Activated B cell treated with CpG ODN at 0.5 μM for 24 hours (primary cell): Measurements from ENCODE around the gene SLC25A51. TPM values are rescaled to one million over a fixed set of nuclear protein-coding genes. Genes with fewer than 3 reads are reported as not detected.

ENCODE experiments used
- ATAC-seq: fragments of 200-7000 bp; cut with Tn5 transposase; one replicate; pipeline ENCODE4 v1.10.0; 2021; ENCODE audit warnings: low read depth, mild to moderate bottlenecking, moderate library complexity
- CTCF ChIA-PET: fragments of 350-600 bp; sonication (Branson Sonifier 250); formaldehyde crosslinking; loops from one replicate; lab custom pipeline; 2021; ENCODE audit warnings: antibody characterized with exemption; lab: Charles Lee
- POLR2A ChIA-PET: fragments of 350-600 bp; sonication (Branson Sonifier 250); formaldehyde crosslinking; loops from one replicate; lab custom pipeline; 2021; ENCODE audit warnings: antibody characterized with exemption; lab: Charles Lee
- DNase-seq: peaks from one replicate; pipeline ENCODE4 v3.0.0; 2022
- H3K27ac Mint-ChIP-seq: one replicate; pipeline ENCODE4 v1.8.0; 2020; ENCODE audit warnings: mixed read lengths
- H3K27me3 Mint-ChIP-seq: one replicate; pipeline ENCODE4 v1.8.0; 2021; ENCODE audit warnings: mixed read lengths
- H3K36me3 Mint-ChIP-seq: one replicate; pipeline ENCODE4 v1.8.0; 2021; ENCODE audit warnings: low read depth, mixed read lengths
- H3K4me1 Mint-ChIP-seq: one replicate; pipeline ENCODE4 v1.8.0; 2021; ENCODE audit warnings: mixed read lengths
- H3K4me3 Mint-ChIP-seq: one replicate; pipeline ENCODE4 v1.8.0; 2020; ENCODE audit warnings: mild to moderate bottlenecking, mixed read lengths
- H3K9me3 Mint-ChIP-seq: one replicate; pipeline ENCODE4 v1.8.0; 2020; ENCODE audit warnings: mixed read lengths
- CTCF ChIP-seq: fragments of 200-600 bp; IDR thresholded peaks from one replicate; pipeline ENCODE4 v1.8.0; 2022; ENCODE audit warnings: antibody characterized with exemption, mild to moderate bottlenecking
- intact Hi-C: fragments of 100-400 bp; cut with micrococcal nuclease; formaldehyde crosslinking; loops from one replicate; pipeline ENCODE4 v1.15.1; 2024
- total RNA-seq: library from RNA; stranded (reverse); gene quantifications from 2 replicates; pipeline ENCODE4 v1.2.3, GENCODE V29; 2022

Gene SLC25A51
- total RNA-seq, 1 donor from 2014 or later: 33.9 TPM

DNA sequence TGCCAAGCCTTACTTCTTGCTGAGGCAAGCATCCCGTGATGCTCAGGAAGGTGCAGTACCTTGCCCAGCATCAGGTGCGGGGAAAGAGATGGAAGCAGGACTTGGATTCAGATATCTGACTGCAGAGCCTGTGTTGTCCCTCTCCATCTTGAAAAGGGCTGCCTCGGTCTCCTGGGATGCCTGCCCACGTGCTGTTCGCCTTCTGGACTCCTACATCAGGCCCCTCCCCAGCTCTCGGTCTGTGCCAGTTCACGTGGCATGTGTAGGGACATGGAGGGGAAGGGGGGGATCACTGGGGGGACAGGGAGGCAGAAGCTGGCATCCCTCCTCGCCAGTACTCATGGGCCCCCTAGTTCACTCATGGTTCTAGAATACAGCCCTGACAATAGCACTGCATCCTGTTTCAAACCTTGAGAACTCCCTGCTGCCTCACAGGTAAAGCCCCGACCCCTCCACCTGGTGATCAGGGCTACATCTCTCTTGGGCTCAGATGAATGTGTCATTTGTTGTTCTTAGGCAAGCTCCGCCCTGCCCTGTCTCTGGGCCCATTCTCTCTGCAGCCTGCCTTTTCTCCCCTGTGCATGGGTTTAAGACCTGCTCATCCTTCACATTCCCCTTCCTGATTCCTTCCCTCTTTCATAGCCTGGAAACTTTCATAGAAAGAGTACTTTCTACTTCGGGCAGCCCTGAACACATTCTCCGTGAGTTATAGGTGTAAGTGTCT, 38.9 kb upstream of the SLC25A51 start:
- ATAC-seq: no peak
- intact Hi-C loops: no loop called here
- no peaks in the 10 kb centered on the region for H3K9me3 Mint-ChIP-seq
- no peak for TF ChIP-seq CTCF
- H3K36me3 Mint-ChIP-seq: no peaks in the 10 kb centered on the region
- H3K4me3 Mint-ChIP-seq: no peak overlapping the region
- no peak for DNase-seq
- H3K27ac Mint-ChIP-seq: no peak overlapping the region
- POLR2A ChIA-PET: no interaction called here
- no peaks in the 10 kb centered on the region for H3K4me1 Mint-ChIP-seq
- CTCF ChIA-PET: no interaction called here
- H3K27me3 Mint-ChIP-seq: peaks cover 9% of the 10 kb centered on the region

GRCh38 chr9:37941253-37941652, 37.3 kb upstream of the SLC25A51 start:
- H3K4me1 Mint-ChIP-seq: no peaks in the 10 kb centered on the region
- H3K9me3 Mint-ChIP-seq: no peaks in the 10 kb centered on the region
- ChIA-PET CTCF (no interaction called here), POLR2A (no interaction called here)
- TF ChIP-seq CTCF: no peak
- DNase-seq (no peak), ATAC-seq (no peak)
- peaks cover 9% of the 10 kb centered on the region for H3K27me3 Mint-ChIP-seq
- no peaks in the 10 kb centered on the region for H3K36me3 Mint-ChIP-seq
- intact Hi-C loops: no loop called here
- H3K4me3 Mint-ChIP-seq: no peak overlapping the region
- H3K27ac Mint-ChIP-seq: no peak overlapping the region

DNA sequence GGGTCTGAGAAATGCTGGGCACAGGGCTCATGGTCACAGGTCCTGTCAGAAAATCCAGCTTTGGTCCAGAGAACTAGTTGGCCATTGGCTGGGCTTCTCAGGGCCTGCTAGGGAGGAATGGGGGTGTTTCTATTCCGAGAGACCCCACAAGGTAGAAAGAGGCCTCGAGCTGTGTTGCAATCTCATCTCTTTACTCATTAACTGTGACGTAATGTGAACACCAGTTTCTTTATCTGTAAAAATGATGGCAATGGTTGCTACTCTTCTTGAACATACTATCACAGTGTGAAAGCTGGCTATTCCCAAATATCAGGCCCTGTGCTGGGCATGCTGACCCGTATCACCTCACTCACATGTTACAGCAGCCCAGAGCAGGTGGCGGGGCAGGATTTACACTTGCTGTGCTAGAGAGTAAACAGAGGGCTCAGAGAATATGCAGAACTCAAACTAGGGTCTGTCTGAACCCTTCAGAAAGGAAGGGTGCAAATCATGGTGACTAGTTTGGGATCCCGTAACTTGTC, 35.7 kb upstream of the SLC25A51 start:
- intact Hi-C loops: no loop called here
- DNase-seq (no peak), ATAC-seq (no peak)
- Mint-ChIP-seq H3K4me1 (no peaks in the 10 kb centered on the region), H3K27me3 (peaks cover 7% of the 10 kb centered on the region), H3K36me3 (no peaks in the 10 kb centered on the region), H3K9me3 (no peaks in the 10 kb centered on the region), H3K27ac (no peak overlapping the region), H3K4me3 (no peak overlapping the region)
- CTCF ChIA-PET: no interaction called here
- no peak for TF ChIP-seq CTCF
- POLR2A ChIA-PET: no interaction called here

- Mint-ChIP-seq H3K9me3 (no peaks in the 10 kb centered on the region), H3K27me3 (peaks cover 7% of the 10 kb centered on the region), H3K4me1 (no peaks in the 10 kb centered on the region), H3K36me3 (no peaks in the 10 kb centered on the region), H3K27ac (no peak overlapping the region), H3K4me3 (no peak overlapping the region)
- DNase-seq (no peak), ATAC-seq (no peak)
- CTCF ChIA-PET: no interaction called here
- intact Hi-C loops: no loop called here
- POLR2A ChIA-PET: no interaction called here
- no peak for TF ChIP-seq CTCF
Observed at GRCh38 chr9:37938121-37938891, 34.4 kb upstream of the SLC25A51 start.

DNA sequence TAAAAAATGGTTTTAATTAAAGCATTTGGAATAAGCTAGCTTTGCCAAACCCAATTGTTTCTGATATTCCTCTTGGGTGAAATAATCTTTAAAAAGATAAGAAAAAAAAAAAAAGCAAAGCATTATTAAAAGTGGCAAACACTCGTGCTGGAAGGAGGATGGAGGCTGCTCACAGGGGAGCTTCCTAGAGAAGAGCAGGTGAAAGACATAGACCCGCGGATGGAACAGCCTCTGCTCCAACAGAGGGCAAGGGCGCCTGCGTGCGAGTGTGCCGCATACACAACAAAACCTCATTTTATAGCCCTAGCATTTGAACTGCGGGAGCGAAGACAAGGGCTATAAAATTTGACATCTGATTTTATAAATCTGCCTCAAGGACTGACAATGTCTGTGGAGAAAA, 33.4 kb upstream of the SLC25A51 start:
- Mint-ChIP-seq H3K4me3 (no peak overlapping the region), H3K27ac (no peak overlapping the region), H3K4me1 (no peaks in the 10 kb centered on the region), H3K36me3 (no peaks in the 10 kb centered on the region), H3K27me3 (peaks cover 7% of the 10 kb centered on the region), H3K9me3 (no peaks in the 10 kb centered on the region)
- ChIA-PET POLR2A (no interaction called here), CTCF (no interaction called here)
- intact Hi-C loops: no loop called here
- no peak for TF ChIP-seq CTCF
- DNase-seq (no peak), ATAC-seq (no peak)
